ENCODE results near the gene F7. TPM values are rescaled to one million over a fixed set of nuclear protein-coding genes. Genes with fewer than 3 reads are reported as not detected.
"Not testable (repeated sequence)": the region's sequence is repeated elsewhere in the genome, so short reads cannot be mapped to it uniquely, and the experiment has no call there.

Gene F7
- total RNA-seq, 1 donor = not detected

GRCh38 chr13:113077953-113078901, 27.4 kb upstream of the F7 start:
- no peak for TF ChIP-seq CTCF (IDR thresholded peaks at IDR 0.05; ENCODE audit: insufficient read depth, low read depth, low read length)
- no peak overlapping the region for H3K4me3 ChIP-seq (ENCODE audit: low read depth, low read length)
- DNase-seq (ENCODE audit: low read depth) = no peak

- no peak for TF ChIP-seq CTCF (IDR thresholded peaks at IDR 0.05; ENCODE audit: insufficient read depth, low read depth, low read length)
- DNase-seq (ENCODE audit: low read depth) = no peak
- no peak overlapping the region for H3K4me3 ChIP-seq (ENCODE audit: low read depth, low read length)
Observed at GRCh38 chr13:113078902-113079780, 26.4 kb upstream of the F7 start.

GRCh38 chr13:113079781-113080080, 25.9 kb upstream of the F7 start:
- not testable (repeated sequence) for DNase-seq (ENCODE audit: low read depth); H3K4me3 ChIP-seq (ENCODE audit: low read depth, low read length)

GRCh38 chr13:113080361-113080831, 25.2 kb upstream of the F7 start:
- no peak for TF ChIP-seq CTCF (IDR thresholded peaks at IDR 0.05; ENCODE audit: insufficient read depth, low read depth, low read length)
- no peak overlapping the region for H3K4me3 ChIP-seq (ENCODE audit: low read depth, low read length)
- no peak for DNase-seq (ENCODE audit: low read depth)

GRCh38 chr13:113080901-113081521, 24.6 kb upstream of the F7 start:
- TF ChIP-seq CTCF (IDR thresholded peaks at IDR 0.05; ENCODE audit: insufficient read depth, low read depth, low read length) = no peak
- H3K4me3 ChIP-seq (ENCODE audit: low read depth, low read length) = no peak overlapping the region
- DNase-seq (ENCODE audit: low read depth) = no peak

- no peak for TF ChIP-seq CTCF (IDR thresholded peaks at IDR 0.05; ENCODE audit: insufficient read depth, low read depth, low read length)
- no peak for DNase-seq (ENCODE audit: low read depth)
- no peak overlapping the region for H3K4me3 ChIP-seq (ENCODE audit: low read depth, low read length)
Observed at GRCh38 chr13:113082198-113083021, 23.2 kb upstream of the F7 start.
